Activated CD4-positive, alpha-beta T cell treated with anti-CD3 and anti-CD28 coated beads, Interleukin-2, amount 10 ng/mL, durations not matched to agents 24 days and 14 days (primary cell): ENCODE data around the gene PRKAR2A. TPM values are rescaled to one million over a fixed set of nuclear protein-coding genes. Genes with fewer than 3 reads are reported as not detected.
"Not testable (repeated sequence)": the region's sequence is repeated elsewhere in the genome, so short reads cannot be mapped to it uniquely, and the experiment has no call there.

Experiments
- DNase-seq: peaks from one replicate; pipeline ENCODE4 v3.0.0; 2022
- H3K27ac Mint-ChIP-seq: one replicate; pipeline ENCODE4 v1.8.0; 2022; ENCODE audit warnings: mild to moderate bottlenecking, mixed read lengths
- H3K27me3 Mint-ChIP-seq: one replicate; pipeline ENCODE4 v1.8.0; 2022; ENCODE audit warnings: mixed read lengths
- H3K36me3 Mint-ChIP-seq: one replicate; pipeline ENCODE4 v1.8.0; 2022; ENCODE audit warnings: low read depth, mild to moderate bottlenecking, mixed read lengths
- H3K4me1 Mint-ChIP-seq: one replicate; pipeline ENCODE4 v1.8.0; 2021; ENCODE audit warnings: mixed read lengths
- H3K4me3 Mint-ChIP-seq: one replicate; pipeline ENCODE4 v1.8.0; 2022; ENCODE audit warnings: mild to moderate bottlenecking, moderate library complexity, mixed read lengths
- H3K9me3 Mint-ChIP-seq: one replicate; pipeline ENCODE4 v1.8.0; 2021; ENCODE audit warnings: mixed read lengths
- intact Hi-C: fragments of 100-400 bp; cut with micrococcal nuclease; formaldehyde crosslinking; loops from one replicate; pipeline ENCODE4 v1.15.1; 2023
- total RNA-seq: library from RNA; stranded (reverse); gene quantifications from 2 replicates; pipeline ENCODE4 v1.2.3, GENCODE V29; 2022

The PRKAR2A gene
- total RNA-seq, 1 donor from 2014 or later, result 39.4 TPM

- H3K4me1 Mint-ChIP-seq, result peaks cover 8% of the 10 kb centered on the region
- H3K36me3 Mint-ChIP-seq, result peaks cover 2% of the 10 kb centered on the region
- no peak overlapping the region for H3K4me3 Mint-ChIP-seq
- no peaks in the 10 kb centered on the region for H3K27me3 Mint-ChIP-seq
- intact Hi-C loops, result no loop called here
- no peak overlapping the region for H3K27ac Mint-ChIP-seq
- no peak for DNase-seq
- no peaks in the 10 kb centered on the region for H3K9me3 Mint-ChIP-seq
These were observed 26.9 kb downstream of the PRKAR2A start for GRCh38 chr3:48820612-48821324.

DNA sequence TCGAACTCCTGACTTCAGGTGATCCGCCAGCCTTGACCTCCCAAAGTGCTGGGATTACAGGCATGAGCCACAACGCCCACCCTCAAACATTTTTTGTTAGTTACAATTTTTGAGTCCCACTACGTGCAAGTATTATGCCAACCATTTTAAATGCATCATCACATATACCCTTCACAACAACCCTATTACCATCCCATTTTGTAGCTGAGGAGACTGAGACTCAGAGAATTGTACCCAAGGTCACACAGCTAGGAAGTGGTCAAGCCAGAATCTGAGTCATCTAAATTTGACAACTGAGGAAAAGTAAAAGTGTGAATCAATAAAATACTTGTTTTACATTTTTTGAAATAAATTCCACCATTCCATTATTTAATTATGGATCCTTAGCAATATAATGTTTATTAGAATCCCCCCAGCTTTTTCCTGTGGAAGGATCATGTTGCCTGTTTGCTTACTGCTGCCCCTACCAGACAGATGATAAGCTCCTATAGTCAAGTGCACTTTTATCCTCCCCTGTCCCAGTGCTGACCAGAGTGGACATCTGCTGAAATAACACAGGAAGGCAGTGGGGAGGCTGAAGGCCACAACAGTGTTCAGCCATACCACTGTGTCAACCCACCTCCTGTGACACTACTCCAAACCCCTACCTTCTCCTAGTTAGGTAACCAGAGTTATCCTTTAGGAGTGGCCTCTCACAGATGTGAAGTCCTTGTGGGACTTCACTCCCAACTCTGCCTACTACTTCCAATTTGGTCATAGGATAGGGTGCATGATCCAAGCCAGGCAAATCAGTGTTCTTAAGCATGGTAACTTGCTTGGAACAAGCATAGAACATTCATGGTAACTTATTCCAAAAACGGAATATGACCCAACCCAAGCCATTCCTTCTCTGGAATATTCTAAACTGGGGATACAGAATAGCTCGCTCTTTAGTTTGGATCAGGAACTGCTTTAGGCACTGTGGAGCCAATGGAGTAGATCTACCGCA is 28.1 kb downstream of the PRKAR2A start:
- intact Hi-C loops, result no loop called here
- H3K27ac Mint-ChIP-seq, result no peak overlapping the region
- DNase-seq, result no peak
- no peak overlapping the region for H3K4me3 Mint-ChIP-seq
- H3K27me3 Mint-ChIP-seq, result no peaks in the 10 kb centered on the region
- H3K36me3 Mint-ChIP-seq, result peaks cover 2% of the 10 kb centered on the region
- no peaks in the 10 kb centered on the region for H3K9me3 Mint-ChIP-seq
- peaks cover 9% of the 10 kb centered on the region for H3K4me1 Mint-ChIP-seq

DNA sequence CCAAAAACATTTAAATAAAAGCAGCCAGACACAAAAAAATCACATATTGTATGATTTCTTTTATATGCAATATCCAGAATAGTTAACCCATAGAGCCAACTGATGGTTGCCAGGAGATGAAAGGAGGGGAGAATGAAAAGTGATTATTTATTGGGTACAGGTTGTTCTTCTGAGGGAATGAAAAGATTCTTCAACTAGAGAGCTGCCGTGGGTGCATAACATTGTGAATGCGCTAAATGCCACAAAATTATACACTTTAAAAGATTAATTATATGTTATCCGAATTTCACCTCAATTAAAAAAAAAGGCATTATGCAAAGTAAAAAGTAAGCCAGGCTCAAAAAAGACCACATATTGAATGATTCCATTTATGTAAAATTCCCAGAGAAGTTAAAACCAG is 36.1 kb downstream of the PRKAR2A start:
- no peak overlapping the region for H3K27ac Mint-ChIP-seq
- H3K9me3 Mint-ChIP-seq, result peaks cover 8% of the 10 kb centered on the region
- peaks cover 5% of the 10 kb centered on the region for H3K36me3 Mint-ChIP-seq
- H3K4me3 Mint-ChIP-seq, result no peak overlapping the region
- intact Hi-C loops, result no loop called here
- DNase-seq, result no peak
- no peaks in the 10 kb centered on the region for H3K27me3 Mint-ChIP-seq
- peaks cover 24% of the 10 kb centered on the region for H3K4me1 Mint-ChIP-seq

GRCh38 chr3:48804930-48805329 is 42.7 kb downstream of the PRKAR2A start:
- H3K27me3 Mint-ChIP-seq, result no peaks in the 10 kb centered on the region
- intact Hi-C loops, result no loop called here
- H3K27ac Mint-ChIP-seq, result no peak overlapping the region
- peaks cover 4% of the 10 kb centered on the region for H3K36me3 Mint-ChIP-seq
- H3K9me3 Mint-ChIP-seq, result no peaks in the 10 kb centered on the region
- no peak for DNase-seq
- peaks cover 8% of the 10 kb centered on the region for H3K4me1 Mint-ChIP-seq
- H3K4me3 Mint-ChIP-seq, result no peak overlapping the region

GRCh38 chr3:48800831-48801230 is 46.8 kb downstream of the PRKAR2A start:
- intact Hi-C loops, H3K27ac Mint-ChIP-seq, H3K36me3 Mint-ChIP-seq: not testable (repeated sequence)

GRCh38 chr3:48798998-48799397 is 48.7 kb downstream of the PRKAR2A start:
- Mint-ChIP-seq H3K27ac (no peak overlapping the region), H3K4me3 (no peak overlapping the region), H3K4me1 (no peaks in the 10 kb centered on the region), H3K36me3 (peaks cover 3% of the 10 kb centered on the region), H3K27me3 (no peaks in the 10 kb centered on the region), H3K9me3 (no peaks in the 10 kb centered on the region)
- intact Hi-C loops, result no loop called here
- DNase-seq, result no peak

More at GRCh38 chr3:48800831-48801230, 46.8 kb downstream of the PRKAR2A start:
- not testable (repeated sequence) for H3K27me3 Mint-ChIP-seq, H3K4me1 Mint-ChIP-seq, H3K4me3 Mint-ChIP-seq, H3K9me3 Mint-ChIP-seq, DNase-seq

DNA sequence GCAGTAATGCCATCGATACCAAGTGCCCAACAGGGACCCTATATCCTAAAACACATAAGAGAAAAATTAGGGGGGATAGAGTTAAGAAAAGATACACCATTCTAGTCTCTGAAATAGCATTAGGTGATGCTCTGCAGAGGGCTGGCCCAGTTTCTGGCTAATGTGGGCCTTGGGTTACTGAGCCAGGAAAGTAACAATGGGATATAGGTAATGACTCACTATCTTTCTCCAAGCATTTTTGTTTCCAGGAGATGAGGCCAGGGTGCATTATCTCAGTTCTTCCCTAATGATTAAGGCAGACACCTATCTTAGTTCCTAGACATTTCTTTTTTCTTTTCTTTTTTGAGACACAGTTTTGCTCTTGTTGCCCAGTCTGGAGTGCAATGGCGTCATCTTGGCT is 50.0 kb downstream of the PRKAR2A start:
- H3K4me1 Mint-ChIP-seq, result no peaks in the 10 kb centered on the region
- DNase-seq, result no peak
- no peak overlapping the region for H3K27ac Mint-ChIP-seq
- H3K27me3 Mint-ChIP-seq, result no peaks in the 10 kb centered on the region
- peaks cover 4% of the 10 kb centered on the region for H3K36me3 Mint-ChIP-seq
- no peaks in the 10 kb centered on the region for H3K9me3 Mint-ChIP-seq
- H3K4me3 Mint-ChIP-seq, result no peak overlapping the region
- intact Hi-C loops, result no loop called here

DNA sequence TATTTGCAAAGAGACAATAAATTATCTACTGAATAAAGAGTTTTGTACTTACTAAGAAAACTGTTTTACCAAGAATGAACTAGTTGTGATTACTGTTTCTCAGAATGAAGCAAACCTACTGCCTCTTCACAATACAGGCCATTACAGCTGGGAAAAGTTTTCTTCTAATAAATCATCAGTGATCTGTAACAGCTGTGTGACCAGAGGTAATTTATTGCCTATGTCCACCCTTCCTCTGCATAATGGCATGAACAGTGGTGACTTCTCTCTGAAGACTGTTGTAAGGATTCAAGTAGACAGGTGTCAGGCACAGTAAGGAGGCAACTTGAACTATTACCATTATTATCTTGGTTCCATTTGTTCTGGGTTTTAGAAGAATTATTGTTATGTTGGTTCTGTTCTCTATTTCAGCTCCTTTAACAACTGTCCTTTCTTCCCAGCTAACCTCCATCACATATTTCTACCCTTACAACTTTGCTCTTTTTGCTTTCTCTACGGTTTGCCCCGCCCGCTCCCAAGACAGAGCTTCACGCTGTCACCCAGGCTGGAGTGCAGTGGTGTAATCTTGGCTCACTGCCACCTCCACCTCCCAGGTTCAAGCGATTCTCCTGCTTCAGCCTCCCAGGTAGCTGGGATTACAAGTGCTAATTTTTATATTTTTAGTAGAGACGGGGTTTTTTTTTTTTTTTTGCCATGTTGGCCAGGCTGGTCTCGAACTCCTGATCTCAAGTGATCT is 51.5 kb downstream of the PRKAR2A start:
- H3K27me3 Mint-ChIP-seq, result no peaks in the 10 kb centered on the region
- H3K4me1 Mint-ChIP-seq, result no peaks in the 10 kb centered on the region
- H3K36me3 Mint-ChIP-seq, result peaks cover 4% of the 10 kb centered on the region
- no peak for DNase-seq
- intact Hi-C loops, result no loop called here
- H3K4me3 Mint-ChIP-seq, result no peak overlapping the region
- H3K27ac Mint-ChIP-seq, result no peak overlapping the region
- no peaks in the 10 kb centered on the region for H3K9me3 Mint-ChIP-seq

DNA sequence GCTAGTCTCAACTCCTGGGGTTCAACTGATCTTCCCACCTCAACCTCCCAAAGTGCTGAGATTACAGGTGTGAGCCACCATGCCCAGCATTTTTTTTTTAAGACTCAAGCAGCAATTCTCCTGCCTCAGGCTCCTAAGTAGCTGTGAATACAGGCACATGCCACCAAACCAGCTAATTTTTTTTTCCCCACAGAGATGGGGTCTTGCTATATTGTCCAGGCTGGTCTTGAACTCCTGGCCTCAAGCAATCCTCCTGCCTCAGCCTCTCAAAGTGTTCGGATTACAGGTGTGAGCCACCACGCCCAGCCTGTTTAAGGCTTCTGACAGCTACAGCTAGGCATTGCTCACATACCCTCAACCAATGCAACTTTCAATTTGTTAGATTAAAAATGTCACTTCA is 54.2 kb downstream of the PRKAR2A start:
- H3K4me3 Mint-ChIP-seq, H3K27me3 Mint-ChIP-seq, H3K4me1 Mint-ChIP-seq, H3K27ac Mint-ChIP-seq, DNase-seq, intact Hi-C loops, H3K36me3 Mint-ChIP-seq, H3K9me3 Mint-ChIP-seq: not testable (repeated sequence)

GRCh38 chr3:48789665-48790064 is 58.0 kb downstream of the PRKAR2A start:
- H3K4me1 Mint-ChIP-seq, result peaks cover 10% of the 10 kb centered on the region
- no peaks in the 10 kb centered on the region for H3K9me3 Mint-ChIP-seq
- no peak overlapping the region for H3K27ac Mint-ChIP-seq
- H3K4me3 Mint-ChIP-seq, result no peak overlapping the region
- intact Hi-C loops, result no loop called here
- H3K36me3 Mint-ChIP-seq, result peaks cover 9% of the 10 kb centered on the region
- DNase-seq, result no peak
- H3K27me3 Mint-ChIP-seq, result no peaks in the 10 kb centered on the region

DNA sequence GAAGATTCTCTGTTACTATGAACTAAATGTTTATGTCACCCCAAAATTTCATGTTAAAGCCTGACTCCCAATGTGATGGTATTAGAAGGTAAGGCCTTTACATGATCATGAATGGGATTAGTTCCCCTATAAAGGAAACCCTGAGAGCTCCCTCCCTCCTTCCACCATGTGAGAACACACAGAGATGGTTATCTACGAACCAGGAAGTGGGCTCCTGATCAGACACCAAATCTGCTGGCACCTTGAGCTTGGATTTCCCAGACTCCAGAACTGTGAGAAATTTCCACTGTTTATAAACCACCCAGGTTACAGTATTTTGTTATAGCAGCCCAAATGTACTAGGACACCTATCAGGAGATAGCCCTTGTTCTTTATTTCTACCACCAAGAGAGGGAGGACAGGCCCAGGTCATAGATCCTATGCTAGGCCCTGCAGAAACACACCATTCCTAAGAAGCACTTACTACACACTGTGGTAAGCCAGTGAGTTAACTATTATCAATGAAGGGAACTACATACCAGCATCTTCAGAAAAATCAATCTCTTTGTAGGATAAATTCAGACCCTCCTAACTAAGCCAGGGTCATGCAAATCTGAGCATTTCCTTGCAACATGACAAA is 59.0 kb downstream of the PRKAR2A start:
- Mint-ChIP-seq H3K27me3 (no peaks in the 10 kb centered on the region), H3K4me3 (no peak overlapping the region), H3K9me3 (no peaks in the 10 kb centered on the region), H3K4me1 (peaks cover 10% of the 10 kb centered on the region), H3K27ac (peak overlapping the region; percentile 53), H3K36me3 (peaks cover 7% of the 10 kb centered on the region)
- peak; percentile 59 for DNase-seq
- intact Hi-C loops, result no loop called here

GRCh38 chr3:48784426-48785120 is 63.1 kb downstream of the PRKAR2A start:
- peaks cover 10% of the 10 kb centered on the region for H3K36me3 Mint-ChIP-seq
- no peaks in the 10 kb centered on the region for H3K9me3 Mint-ChIP-seq
- no peak for DNase-seq
- H3K4me1 Mint-ChIP-seq, result peaks cover 10% of the 10 kb centered on the region
- no peaks in the 10 kb centered on the region for H3K27me3 Mint-ChIP-seq
- H3K27ac Mint-ChIP-seq, result no peak overlapping the region
- intact Hi-C loops, result no loop called here
- no peak overlapping the region for H3K4me3 Mint-ChIP-seq

DNA sequence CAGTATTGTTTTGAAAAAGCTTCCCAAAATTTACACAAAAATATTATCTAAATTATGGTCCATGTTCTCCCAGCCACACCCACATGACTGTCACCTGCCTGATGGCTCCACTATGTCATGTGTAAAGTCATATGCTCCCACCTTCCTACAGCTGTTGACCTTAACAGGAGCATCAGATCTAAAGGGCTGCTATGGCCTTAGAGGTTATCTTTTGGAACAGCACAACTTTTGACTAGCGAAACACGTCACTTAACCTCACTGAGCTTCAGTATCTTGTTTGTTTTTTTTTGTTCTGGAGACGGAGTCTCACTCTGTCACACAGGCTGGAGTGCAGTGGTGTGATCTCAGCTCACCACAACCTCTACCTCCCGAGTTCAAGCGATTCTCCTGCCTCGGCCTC is 64.4 kb downstream of the PRKAR2A start:
- no peak overlapping the region for H3K4me3 Mint-ChIP-seq
- DNase-seq, result no peak
- H3K27me3 Mint-ChIP-seq, result no peaks in the 10 kb centered on the region
- intact Hi-C loops, result no loop called here
- H3K9me3 Mint-ChIP-seq, result no peaks in the 10 kb centered on the region
- H3K27ac Mint-ChIP-seq, result no peak overlapping the region
- H3K36me3 Mint-ChIP-seq, result peaks cover 10% of the 10 kb centered on the region
- peaks cover 1% of the 10 kb centered on the region for H3K4me1 Mint-ChIP-seq
